ENCODE results near the gene SIK3.

The SIK3 gene

DNA sequence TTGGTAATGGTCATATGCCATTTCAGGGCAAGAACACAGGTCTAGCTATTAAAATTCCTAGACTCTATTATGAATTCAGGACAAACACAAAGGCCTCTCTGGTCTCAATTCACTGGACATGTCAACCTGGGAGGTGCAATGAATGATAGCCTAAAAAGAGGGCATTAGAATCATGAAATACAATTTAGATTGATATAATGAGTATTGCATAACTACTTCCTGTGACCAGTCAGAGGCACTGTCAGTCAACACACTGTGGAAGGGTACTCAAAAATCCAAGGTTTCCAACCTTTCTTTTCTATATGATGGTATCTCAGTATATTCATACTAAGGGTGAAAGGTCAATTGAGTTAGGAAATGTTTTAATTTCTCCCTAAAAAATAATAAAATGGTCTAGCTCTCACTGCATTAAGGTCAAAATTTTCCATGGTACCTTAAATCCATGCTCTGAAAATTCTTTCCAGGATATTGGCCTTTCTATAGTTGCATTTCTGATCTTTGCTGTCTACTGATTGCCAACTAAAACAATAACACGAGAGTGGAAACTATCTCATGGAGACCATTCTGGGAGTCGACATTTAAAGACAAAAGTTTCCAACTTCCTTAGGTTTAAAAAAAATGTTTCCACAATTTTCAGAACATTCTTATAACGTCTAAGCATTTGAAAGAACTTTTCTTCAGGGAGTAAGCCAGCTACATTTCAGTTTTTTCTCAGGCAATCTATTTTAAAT is 179.1 kb downstream of the SIK3 start:
- Histone ChIP-seq H3K27ac (ENCODE audit: low read length) (no peak overlapping the region), H3K36me3 (ENCODE audit: control insufficient read depth, insufficient read depth, low read length) (no peaks in the 10 kb centered on the region), H3K4me3 (ENCODE audit: low read length) (no peak overlapping the region), H3K4me1 (ENCODE audit: control insufficient read depth, insufficient read depth, low read length) (no peaks in the 10 kb centered on the region), H3K9me3 (ENCODE audit: control insufficient read depth, insufficient read depth, low read length) (no peaks in the 10 kb centered on the region), H3K27me3 (ENCODE audit: control insufficient read depth, insufficient read depth, low read length) (no peaks in the 10 kb centered on the region)
- no peak for DNase-seq (ENCODE audit: low read depth, low spot score)
- no CpG with 5 or more reads among the region's 3 CpGs for WGBS (ENCODE audit: insufficient coverage, insufficient read length)

DNA sequence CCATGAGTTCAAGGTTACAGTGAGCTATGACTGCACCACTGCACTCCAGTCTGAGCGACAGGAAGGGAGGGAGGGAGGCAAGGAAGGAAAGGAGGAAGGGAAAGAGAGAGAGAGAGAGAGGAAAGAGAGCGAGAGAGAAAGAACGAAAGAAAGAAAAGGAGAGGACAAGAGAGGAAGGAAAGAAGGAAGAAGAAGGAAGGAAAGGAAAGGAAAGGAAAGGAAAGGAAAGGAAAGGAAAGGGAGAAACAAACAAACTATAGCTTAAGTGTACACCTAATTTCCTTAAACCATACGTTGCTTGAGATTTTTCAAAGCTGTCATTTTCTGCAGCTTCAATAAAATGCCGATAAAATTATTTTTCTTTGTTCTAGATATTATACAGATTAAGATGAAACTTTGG is 180.6 kb downstream of the SIK3 start:
- no peak overlapping the region for H3K27ac ChIP-seq (ENCODE audit: low read length)
- no peaks in the 10 kb centered on the region for H3K4me1 ChIP-seq (ENCODE audit: control insufficient read depth, insufficient read depth, low read length)
- H3K36me3 ChIP-seq (ENCODE audit: control insufficient read depth, insufficient read depth, low read length), result no peaks in the 10 kb centered on the region
- no CpG with 5 or more reads among the region's 5 CpGs for WGBS (ENCODE audit: insufficient coverage, insufficient read length)
- DNase-seq (ENCODE audit: low read depth, low spot score), result no peak
- no peak overlapping the region for H3K4me3 ChIP-seq (ENCODE audit: low read length)
- no peaks in the 10 kb centered on the region for H3K9me3 ChIP-seq (ENCODE audit: control insufficient read depth, insufficient read depth, low read length)
- H3K27me3 ChIP-seq (ENCODE audit: control insufficient read depth, insufficient read depth, low read length), result no peaks in the 10 kb centered on the region

DNA sequence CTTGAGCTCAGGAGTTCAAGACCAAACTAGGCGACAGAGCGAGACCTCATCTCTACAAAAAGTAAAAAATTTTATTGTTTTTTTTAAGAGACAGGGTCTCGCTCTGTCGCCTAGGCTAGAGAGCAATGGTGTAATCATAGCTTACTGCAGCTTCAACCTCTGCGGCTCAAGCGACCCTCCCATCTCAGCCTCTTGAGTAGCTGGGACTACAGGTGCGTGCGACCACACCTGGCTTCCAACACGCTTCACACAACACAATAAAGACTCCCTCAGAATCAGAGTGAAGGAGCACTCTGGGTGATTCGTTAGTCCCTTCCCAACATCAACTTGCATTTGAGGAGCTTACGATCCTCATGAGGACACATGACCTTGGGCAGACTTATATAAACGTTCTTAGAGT is 181.3 kb downstream of the SIK3 start:
- Histone ChIP-seq H3K4me1 (ENCODE audit: control insufficient read depth, insufficient read depth, low read length) (no peaks in the 10 kb centered on the region), H3K9me3 (ENCODE audit: control insufficient read depth, insufficient read depth, low read length) (no peaks in the 10 kb centered on the region), H3K27me3 (ENCODE audit: control insufficient read depth, insufficient read depth, low read length) (no peaks in the 10 kb centered on the region), H3K36me3 (ENCODE audit: control insufficient read depth, insufficient read depth, low read length) (no peaks in the 10 kb centered on the region), H3K27ac (ENCODE audit: low read length) (no peak overlapping the region), H3K4me3 (ENCODE audit: low read length) (no peak overlapping the region)
- DNase-seq (ENCODE audit: low read depth, low spot score), result no peak
- no CpG with 5 or more reads among the region's 12 CpGs for WGBS (ENCODE audit: insufficient coverage, insufficient read length)

DNA sequence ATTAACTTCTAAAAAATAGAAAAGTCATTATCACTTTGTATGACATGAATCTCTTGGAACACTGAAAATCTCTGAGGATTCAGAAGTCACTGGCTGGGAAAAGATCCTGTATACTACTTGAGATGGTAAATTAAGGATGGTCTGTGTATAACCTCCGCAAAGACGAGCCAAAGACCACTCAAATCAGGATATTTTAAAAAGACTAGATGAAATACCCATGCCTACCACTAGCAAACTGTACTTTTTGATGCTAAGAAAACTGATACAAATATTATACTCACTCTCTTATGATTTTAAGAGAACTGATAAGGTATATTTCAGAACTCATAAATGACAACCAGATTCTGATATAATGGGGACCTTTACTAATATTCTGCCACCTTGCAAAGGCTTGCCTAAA is 182.2 kb downstream of the SIK3 start:
- no peak overlapping the region for H3K27ac ChIP-seq (ENCODE audit: low read length)
- no peak overlapping the region for H3K4me3 ChIP-seq (ENCODE audit: low read length)
- no peaks in the 10 kb centered on the region for H3K27me3 ChIP-seq (ENCODE audit: control insufficient read depth, insufficient read depth, low read length)
- H3K9me3 ChIP-seq (ENCODE audit: control insufficient read depth, insufficient read depth, low read length), result no peaks in the 10 kb centered on the region
- DNase-seq (ENCODE audit: low read depth, low spot score), result no peak
- WGBS (ENCODE audit: insufficient coverage, insufficient read length), result no CpG with 5 or more reads among the region's 2 CpGs
- H3K4me1 ChIP-seq (ENCODE audit: control insufficient read depth, insufficient read depth, low read length), result no peaks in the 10 kb centered on the region
- no peaks in the 10 kb centered on the region for H3K36me3 ChIP-seq (ENCODE audit: control insufficient read depth, insufficient read depth, low read length)

DNA sequence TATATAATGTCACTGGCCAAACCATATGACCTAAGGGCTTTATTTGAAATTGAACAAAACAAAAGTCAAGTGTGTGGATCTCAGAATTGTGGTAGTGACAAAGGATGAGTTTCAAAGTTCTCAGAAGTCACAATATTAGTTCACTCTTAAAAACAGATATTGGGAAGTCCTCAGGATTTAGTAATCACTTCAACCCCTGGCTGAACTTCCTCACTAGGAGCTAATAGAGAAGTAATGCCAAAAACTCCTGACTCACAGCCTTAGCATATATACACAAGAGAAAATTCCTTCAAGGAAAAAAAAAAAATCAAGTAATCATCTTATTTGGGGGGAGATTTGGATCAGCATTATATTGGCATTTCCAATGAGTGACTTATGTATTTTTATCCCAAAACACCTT is 185.2 kb downstream of the SIK3 start:
- Histone ChIP-seq H3K36me3 (ENCODE audit: control insufficient read depth, insufficient read depth, low read length) (no peaks in the 10 kb centered on the region), H3K9me3 (ENCODE audit: control insufficient read depth, insufficient read depth, low read length) (no peaks in the 10 kb centered on the region), H3K4me3 (ENCODE audit: low read length) (no peak overlapping the region), H3K27ac (ENCODE audit: low read length) (no peak overlapping the region), H3K27me3 (ENCODE audit: control insufficient read depth, insufficient read depth, low read length) (no peaks in the 10 kb centered on the region), H3K4me1 (ENCODE audit: control insufficient read depth, insufficient read depth, low read length) (no peaks in the 10 kb centered on the region)
- no peak for DNase-seq (ENCODE audit: low read depth, low spot score)

DNA sequence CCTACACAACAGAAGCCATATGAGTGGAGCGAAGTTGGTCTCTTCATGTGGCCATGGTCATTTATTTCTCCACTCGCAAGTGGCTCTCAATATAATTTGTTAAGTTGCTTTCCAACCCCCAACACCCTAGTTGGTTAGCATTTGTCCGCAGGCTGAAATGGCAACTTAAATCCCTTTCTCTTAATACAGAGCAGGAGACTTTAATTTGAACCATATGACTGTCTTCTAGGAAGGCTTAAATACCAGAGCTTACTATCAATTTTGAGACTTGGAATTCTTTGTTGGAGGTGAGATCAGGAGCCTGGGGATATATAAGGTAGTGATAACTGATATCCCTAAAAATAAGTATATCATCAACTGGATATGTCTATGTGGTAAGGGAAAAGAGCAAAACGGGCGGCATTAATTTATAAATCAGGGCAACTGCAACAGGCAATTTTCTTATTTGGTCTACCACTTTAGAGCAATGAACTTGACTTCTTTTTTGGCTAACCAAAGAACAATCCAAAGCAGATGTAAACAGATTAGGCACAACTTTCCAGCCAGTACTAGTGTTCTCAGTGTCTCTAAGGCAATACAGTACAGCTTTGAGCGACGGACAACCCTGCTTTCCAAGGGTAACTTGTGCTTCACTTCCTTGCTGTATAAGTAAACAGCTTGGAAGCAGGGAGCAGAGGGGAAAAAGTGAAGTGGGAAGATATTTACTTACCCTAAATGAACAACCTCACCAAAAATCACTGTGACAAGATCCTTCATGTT is 186.1 kb downstream of the SIK3 start:
- Histone ChIP-seq H3K9me3 (ENCODE audit: control insufficient read depth, insufficient read depth, low read length) (no peaks in the 10 kb centered on the region), H3K4me1 (ENCODE audit: control insufficient read depth, insufficient read depth, low read length) (no peaks in the 10 kb centered on the region), H3K27ac (ENCODE audit: low read length) (no peak overlapping the region), H3K4me3 (ENCODE audit: low read length) (no peak overlapping the region), H3K36me3 (ENCODE audit: control insufficient read depth, insufficient read depth, low read length) (no peaks in the 10 kb centered on the region), H3K27me3 (ENCODE audit: control insufficient read depth, insufficient read depth, low read length) (no peaks in the 10 kb centered on the region)
- WGBS (ENCODE audit: insufficient coverage, insufficient read length), result no CpG with 5 or more reads among the region's 7 CpGs
- DNase-seq (ENCODE audit: low read depth, low spot score), result no peak

DNA sequence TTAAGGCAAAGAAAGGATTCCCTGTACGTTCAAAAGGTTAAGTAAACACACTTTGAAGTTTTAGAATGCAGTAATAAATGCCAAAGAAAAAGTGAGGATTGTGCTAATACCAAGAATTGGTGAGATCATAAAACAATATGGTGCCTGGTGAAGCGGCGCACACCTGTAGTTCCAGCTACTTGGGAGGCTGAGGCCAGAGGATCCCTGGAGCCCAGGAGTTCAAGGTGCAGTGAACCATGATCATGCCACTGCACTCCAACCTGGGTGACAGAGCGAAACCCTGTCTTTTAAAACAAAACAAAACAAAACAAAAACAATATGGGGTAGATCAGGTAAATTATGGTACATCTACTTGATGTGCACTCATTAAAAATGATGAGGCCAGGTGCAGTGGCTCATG is 187.4 kb downstream of the SIK3 start:
- WGBS (ENCODE audit: insufficient coverage, insufficient read length), result no CpG with 5 or more reads among the region's 4 CpGs
- no peak for DNase-seq (ENCODE audit: low read depth, low spot score)
- H3K9me3 ChIP-seq (ENCODE audit: control insufficient read depth, insufficient read depth, low read length), result no peaks in the 10 kb centered on the region
- peaks cover 2% of the 10 kb centered on the region; the same call in 1 of the 2 replicates for H3K36me3 ChIP-seq (ENCODE audit: control insufficient read depth, insufficient read depth, low read length)
- H3K27me3 ChIP-seq (ENCODE audit: control insufficient read depth, insufficient read depth, low read length), result no peaks in the 10 kb centered on the region
- H3K4me1 ChIP-seq (ENCODE audit: control insufficient read depth, insufficient read depth, low read length), result no peaks in the 10 kb centered on the region
- no peak overlapping the region for H3K27ac ChIP-seq (ENCODE audit: low read length)
- H3K4me3 ChIP-seq (ENCODE audit: low read length), result no peak overlapping the region

DNA sequence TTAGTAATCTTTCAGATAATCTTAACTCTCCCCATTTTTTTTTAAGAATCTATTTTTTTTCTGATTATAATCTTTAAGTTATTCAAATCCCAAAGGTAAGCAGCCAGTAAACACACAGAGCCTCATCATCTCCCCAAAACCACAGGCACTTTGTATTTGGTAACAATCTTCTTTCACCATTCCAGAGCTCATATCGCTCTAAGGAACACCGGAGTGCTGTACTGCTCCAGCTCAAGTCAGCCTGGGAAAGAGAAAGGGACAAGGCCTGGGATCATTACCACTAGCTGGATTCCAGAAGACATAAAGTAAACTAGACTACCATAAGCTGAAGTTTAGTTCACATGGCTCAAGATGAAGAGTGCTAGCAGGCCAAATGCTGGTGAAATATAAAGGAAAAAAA is 187.8 kb downstream of the SIK3 start:
- Histone ChIP-seq H3K27me3 (ENCODE audit: control insufficient read depth, insufficient read depth, low read length) (no peaks in the 10 kb centered on the region), H3K36me3 (ENCODE audit: control insufficient read depth, insufficient read depth, low read length) (peaks cover 2% of the 10 kb centered on the region; the same call in 1 of the 2 replicates), H3K4me1 (ENCODE audit: control insufficient read depth, insufficient read depth, low read length) (no peaks in the 10 kb centered on the region), H3K4me3 (ENCODE audit: low read length) (no peak overlapping the region), H3K9me3 (ENCODE audit: control insufficient read depth, insufficient read depth, low read length) (no peaks in the 10 kb centered on the region), H3K27ac (ENCODE audit: low read length) (no peak overlapping the region)
- WGBS (ENCODE audit: insufficient coverage, insufficient read length), result no CpG with 5 or more reads among the region's 2 CpGs
- DNase-seq (ENCODE audit: low read depth, low spot score), result no peak

DNA sequence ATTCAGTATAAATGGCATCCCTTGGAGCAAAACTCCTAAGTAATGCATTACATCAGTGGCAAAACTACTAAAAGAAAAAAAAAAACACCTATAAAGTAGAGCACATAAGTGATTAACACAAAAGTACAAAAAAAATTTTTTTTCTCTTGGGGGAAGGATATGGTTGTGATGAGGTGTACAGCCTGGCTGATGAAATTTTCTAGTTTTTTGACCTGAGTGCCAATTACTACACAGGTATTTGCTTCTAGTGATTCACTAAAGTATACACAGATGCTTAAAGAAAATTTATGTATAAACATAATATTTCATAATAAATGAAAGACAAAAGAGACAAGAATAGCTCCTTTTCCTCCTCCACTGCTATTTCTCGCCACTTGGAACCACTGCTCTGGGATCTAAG is 189.0 kb downstream of the SIK3 start:
- H3K9me3 ChIP-seq (ENCODE audit: control insufficient read depth, insufficient read depth, low read length), result no peaks in the 10 kb centered on the region
- H3K27me3 ChIP-seq (ENCODE audit: control insufficient read depth, insufficient read depth, low read length), result no peaks in the 10 kb centered on the region
- no peaks in the 10 kb centered on the region for H3K4me1 ChIP-seq (ENCODE audit: control insufficient read depth, insufficient read depth, low read length)
- no peak overlapping the region for H3K27ac ChIP-seq (ENCODE audit: low read length)
- WGBS (ENCODE audit: insufficient coverage, insufficient read length), result no CpG with 5 or more reads among the region's 1 CpG
- no peak for DNase-seq (ENCODE audit: low read depth, low spot score)
- H3K36me3 ChIP-seq (ENCODE audit: control insufficient read depth, insufficient read depth, low read length), result peaks cover 2% of the 10 kb centered on the region; the same call in 1 of the 2 replicates
- no peak overlapping the region for H3K4me3 ChIP-seq (ENCODE audit: low read length)

DNA sequence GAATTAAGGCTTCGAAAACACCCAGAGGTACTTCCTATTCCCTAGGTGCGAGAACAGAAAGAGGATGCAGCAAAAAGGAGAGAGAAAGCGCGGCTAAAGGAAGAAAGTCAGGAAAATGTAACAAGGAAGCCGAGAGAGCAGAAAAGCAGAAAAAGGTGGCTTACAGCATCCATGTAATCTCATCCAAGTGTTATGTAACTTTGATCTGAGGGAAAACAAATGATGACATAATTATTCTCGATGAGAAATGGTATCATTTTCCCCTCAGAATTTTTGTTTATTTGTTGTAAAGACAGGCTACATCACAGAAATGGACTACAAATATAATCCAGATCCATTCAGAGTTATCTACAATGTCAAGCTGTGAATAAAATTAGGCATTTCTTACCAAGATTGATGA is 191.7 kb downstream of the SIK3 start:
- no peaks in the 10 kb centered on the region for H3K4me1 ChIP-seq (ENCODE audit: control insufficient read depth, insufficient read depth, low read length)
- H3K36me3 ChIP-seq (ENCODE audit: control insufficient read depth, insufficient read depth, low read length), result peaks cover 2% of the 10 kb centered on the region; the same call in 1 of the 2 replicates
- 100% methylated on average over 1 of the region's 6 CpGs for WGBS (ENCODE audit: insufficient coverage, insufficient read length)
- H3K4me3 ChIP-seq (ENCODE audit: low read length), result no peak overlapping the region
- H3K27me3 ChIP-seq (ENCODE audit: control insufficient read depth, insufficient read depth, low read length), result no peaks in the 10 kb centered on the region
- no peaks in the 10 kb centered on the region for H3K9me3 ChIP-seq (ENCODE audit: control insufficient read depth, insufficient read depth, low read length)
- DNase-seq (ENCODE audit: low read depth, low spot score), result no peak
- no peak overlapping the region for H3K27ac ChIP-seq (ENCODE audit: low read length)

DNA sequence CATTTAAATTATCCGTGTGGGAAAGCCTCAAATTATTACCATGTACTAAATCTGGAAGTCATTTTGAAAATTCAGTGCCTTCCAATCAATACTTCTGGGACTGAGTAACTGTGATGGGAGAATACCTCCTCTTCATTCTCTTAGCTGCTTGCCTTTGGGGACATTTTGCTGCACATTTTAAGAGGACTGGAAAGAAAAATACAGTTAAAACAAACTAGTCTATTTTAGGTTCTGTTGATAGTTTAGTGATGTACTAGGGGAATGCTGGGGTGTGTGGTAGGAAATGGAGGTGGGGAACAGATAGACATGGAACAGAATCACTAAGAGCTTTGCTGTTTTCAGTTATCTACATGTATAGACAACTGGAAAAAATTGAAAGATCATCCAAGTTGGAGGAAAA is 195.1 kb downstream of the SIK3 start:
- H3K36me3 ChIP-seq (ENCODE audit: control insufficient read depth, insufficient read depth, low read length), result peaks cover 2% of the 10 kb centered on the region; the same call in 1 of the 2 replicates
- H3K27me3 ChIP-seq (ENCODE audit: control insufficient read depth, insufficient read depth, low read length), result no peaks in the 10 kb centered on the region
- H3K9me3 ChIP-seq (ENCODE audit: control insufficient read depth, insufficient read depth, low read length), result no peaks in the 10 kb centered on the region
- WGBS (ENCODE audit: insufficient coverage, insufficient read length), result no CpG with 5 or more reads among the region's 1 CpG
- no peaks in the 10 kb centered on the region for H3K4me1 ChIP-seq (ENCODE audit: control insufficient read depth, insufficient read depth, low read length)
- H3K4me3 ChIP-seq (ENCODE audit: low read length), result no peak overlapping the region
- no peak overlapping the region for H3K27ac ChIP-seq (ENCODE audit: low read length)
- no peak for DNase-seq (ENCODE audit: low read depth, low spot score)
